Calu3 (cell line): ENCODE measurements around the gene MLKL. TPM values are rescaled to one million over a fixed set of nuclear protein-coding genes. Genes with fewer than 3 reads are reported as not detected.

Experiments used
- BruUV-seq: library from RNA; stranded (reverse); fragments of 400-500 nt; replicated peaks from 2 replicates; lab custom pipeline; 2021; lab: Mats Ljungman, UMichigan
- CTCF ChIA-PET: fragments of 300-600 bp; sonication (Branson Sonifier 250); formaldehyde crosslinking; loops from one replicate; lab custom pipeline; 2022; ENCODE audit warnings: antibody characterized with exemption; lab: Charles Lee
- DNase-seq: peaks from one replicate; pipeline ENCODE4 v3.0.0; 2022
- H3K27ac Mint-ChIP-seq: one replicate; pipeline ENCODE4 v1.8.0; 2022; ENCODE audit warnings: mixed read lengths; ENCODE audit not compliant: unreplicated experiment
- H3K27me3 Mint-ChIP-seq: one replicate; pipeline ENCODE4 v1.8.0; 2022; ENCODE audit warnings: mixed read lengths; ENCODE audit not compliant: unreplicated experiment
- H3K36me3 Mint-ChIP-seq: one replicate; pipeline ENCODE4 v1.8.0; 2022; ENCODE audit warnings: mild to moderate bottlenecking, moderate library complexity, mixed read lengths; ENCODE audit not compliant: insufficient read depth, unreplicated experiment
- H3K4me1 Mint-ChIP-seq: one replicate; pipeline ENCODE4 v1.8.0; 2022; ENCODE audit warnings: mild to moderate bottlenecking, low read depth, mixed read lengths; ENCODE audit not compliant: unreplicated experiment
- H3K4me3 Mint-ChIP-seq: one replicate; pipeline ENCODE4 v1.8.0; 2022; ENCODE audit warnings: mild to moderate bottlenecking, low read depth, moderate library complexity, mixed read lengths; ENCODE audit not compliant: unreplicated experiment
- H3K9me3 Mint-ChIP-seq: one replicate; pipeline ENCODE4 v1.8.0; 2022; ENCODE audit warnings: low read depth, mixed read lengths; ENCODE audit not compliant: unreplicated experiment
- CTCF ChIP-seq: fragments of 200-600 bp; IDR thresholded peaks from one replicate; pipeline ENCODE4 v1.8.0; 2022; ENCODE audit warnings: antibody characterized with exemption; ENCODE audit not compliant: unreplicated experiment
- intact Hi-C: fragments of 100-400 bp; cut with micrococcal nuclease; formaldehyde crosslinking; loops from one replicate; pipeline ENCODE4 v1.10.0; 2022; ENCODE audit not compliant: unreplicated experiment
- total RNA-seq: library from RNA; stranded (reverse); gene quantifications from 2 replicates; pipeline ENCODE4 v1.2.3, GENCODE V29; 2022

Gene MLKL
- total RNA-seq, 1 experiment from 2014 or later = 38.8 TPM

DNA sequence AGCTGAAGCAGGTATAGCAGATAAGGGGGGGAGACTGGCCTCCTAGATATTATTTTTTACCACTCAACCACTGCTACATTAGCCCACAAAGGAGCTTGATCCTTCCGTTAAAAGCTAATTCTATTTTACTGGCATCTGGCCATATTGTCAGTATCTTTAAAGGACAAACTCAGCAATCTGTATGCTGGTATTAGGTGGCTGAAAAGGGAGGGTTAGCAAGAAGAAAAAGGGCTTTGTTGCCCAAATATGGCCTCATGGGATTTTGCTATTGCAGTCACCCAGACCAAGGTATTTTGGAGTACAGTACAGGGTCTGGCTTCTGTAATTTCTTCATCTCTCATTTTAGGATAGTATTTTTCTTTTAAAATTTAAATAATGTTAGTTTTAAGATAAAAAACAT lies 48.4 kb downstream of the MLKL start:
- no TSS peak for BruUV-seq
- DNase-seq = no peak
- intact Hi-C loops = no loop called here
- CTCF ChIA-PET = interaction anchor here (0.6 to 1.5 kb wide), 4 partner anchors 15 to 214 kb away, joined by 3 to 6 read pairs (median 4); partner anchors contain the start of gene RFWD3
- H3K36me3 Mint-ChIP-seq = peaks cover 86% of the 10 kb centered on the region
- H3K9me3 Mint-ChIP-seq = no peaks in the 10 kb centered on the region
- peaks cover 28% of the 10 kb centered on the region for H3K4me1 Mint-ChIP-seq
- peak overlapping the region; percentile 6 for H3K27ac Mint-ChIP-seq
- no peaks in the 10 kb centered on the region for H3K27me3 Mint-ChIP-seq
- H3K4me3 Mint-ChIP-seq = no peak overlapping the region
- no peak for TF ChIP-seq CTCF

GRCh38 chr16:74651841-74652240 lies 48.8 kb downstream of the MLKL start:
- no peaks in the 10 kb centered on the region for H3K27me3 Mint-ChIP-seq
- peak overlapping the region; percentile 6 for H3K27ac Mint-ChIP-seq
- no peak for TF ChIP-seq CTCF
- BruUV-seq = no TSS peak
- no peak for DNase-seq
- H3K4me3 Mint-ChIP-seq = no peak overlapping the region
- peaks cover 28% of the 10 kb centered on the region for H3K4me1 Mint-ChIP-seq
- peaks cover 85% of the 10 kb centered on the region for H3K36me3 Mint-ChIP-seq
- no peaks in the 10 kb centered on the region for H3K9me3 Mint-ChIP-seq
- CTCF ChIA-PET = interaction anchor here (0.6 to 1.5 kb wide), 4 partner anchors 15 to 214 kb away, joined by 3 to 6 read pairs (median 4); partner anchors contain the start of gene RFWD3
- intact Hi-C loops = no loop called here

GRCh38 chr16:74650966-74651567 lies 49.6 kb downstream of the MLKL start:
- intact Hi-C loops = no loop called here
- Mint-ChIP-seq H3K4me1 (peaks cover 28% of the 10 kb centered on the region), H3K4me3 (no peak overlapping the region), H3K27ac (no peak overlapping the region), H3K27me3 (no peaks in the 10 kb centered on the region), H3K9me3 (no peaks in the 10 kb centered on the region), H3K36me3 (peaks cover 83% of the 10 kb centered on the region)
- no TSS peak for BruUV-seq
- no peak for DNase-seq
- CTCF ChIA-PET = interaction anchor here (1.2 to 1.5 kb wide), 3 partner anchors 16 to 211 kb away, joined by 3 to 6 read pairs (median 5); partner anchors contain the start of gene RFWD3
- TF ChIP-seq CTCF = no peak

- no peak overlapping the region for H3K27ac Mint-ChIP-seq
- H3K9me3 Mint-ChIP-seq = no peaks in the 10 kb centered on the region
- intact Hi-C loops = no loop called here
- CTCF ChIA-PET = interaction anchor here (0.6 kb wide), 1 partner anchor 526 kb away, joined by 3 read pairs; no protein-coding TSS in a partner anchor
- no peak overlapping the region for H3K4me3 Mint-ChIP-seq
- BruUV-seq = no TSS peak
- TF ChIP-seq CTCF = no peak
- peaks cover 28% of the 10 kb centered on the region for H3K4me1 Mint-ChIP-seq
- no peaks in the 10 kb centered on the region for H3K27me3 Mint-ChIP-seq
- peaks cover 83% of the 10 kb centered on the region for H3K36me3 Mint-ChIP-seq
- DNase-seq = no peak
Measured at GRCh38 chr16:74649839-74650504, 50.7 kb downstream of the MLKL start.
